H1 (cell line): ENCODE data around the gene PTPRT.

Source experiments
- ASH2L ChIP-seq: fragments of 200-600, 300-600 bp; sonication (generic); IDR thresholded peaks from one replicate; pipeline ENCODE4 v1.7.1; 2017; ENCODE audit warnings: low read length
- ATF2 ChIP-seq: IDR thresholded peaks from 2 replicates; pipeline ENCODE4 v1.6.1; 2012; ENCODE audit warnings: low read length, inconsistent platforms
- CEBPB ChIP-seq: IDR thresholded peaks from 2 replicates; pipeline ENCODE4 v1.6.1; 2012; ENCODE audit warnings: low read depth, low read length
- CTCF ChIP-seq, 3 experiments: IDR thresholded peaks; 1 replicate in 2 of 3; 2 replicates in 1 of 3; pipeline versions ENCODE4 v1.5.1 to v1.6.1; 2011; ENCODE audit warnings: low read length in 3 of 3, mild to moderate bottlenecking in 3 of 3, inconsistent platforms in 2 of 3, low read depth in 1 of 3, moderate library complexity in 1 of 3; ENCODE audit not compliant: insufficient read depth in 1 of 3; ENCODE audit errors: control extremely low read depth in 1 of 3
- EP300 ChIP-seq, 2 experiments: IDR thresholded peaks; 1 replicate in 1 of 2; 2 replicates in 1 of 2; pipeline ENCODE4 v1.6.1; 2011 to 2012; ENCODE audit warnings: low read depth in 2 of 2, low read length in 2 of 2, mild to moderate bottlenecking in 2 of 2, borderline replicate concordance in 1 of 2, inconsistent platforms in 1 of 2, moderate library complexity in 1 of 2
- GABPA ChIP-seq: IDR thresholded peaks from 2 replicates; pipeline ENCODE4 v1.6.1; 2011; ENCODE audit warnings: mild to moderate bottlenecking, low read length, moderate library complexity, borderline replicate concordance; ENCODE audit not compliant: insufficient read depth
- JUND ChIP-seq: IDR thresholded peaks from 2 replicates; pipeline ENCODE4 v1.6.1; 2011; ENCODE audit warnings: mild to moderate bottlenecking, improper control_type of control experiment, low read length
- MAFK ChIP-seq: IDR thresholded peaks from 2 replicates; pipeline ENCODE4 v1.6.1; 2012; ENCODE audit warnings: low read depth, mild to moderate bottlenecking, improper control_type of control experiment, low read length
- MAX ChIP-seq: IDR thresholded peaks from 2 replicates; pipeline ENCODE4 v1.6.1; 2012; ENCODE audit warnings: inconsistent platforms
- PHF8 ChIP-seq: fragments of 200-600 bp; sonication (generic); conservative IDR thresholded peaks from 2 replicates; pipeline ENCODE4 v1.7.1; 2012; ENCODE audit warnings: low read depth, mild to moderate bottlenecking, inconsistent platforms, low read length, moderate library complexity
- POLR2A ChIP-seq, 2 experiments: IDR thresholded peaks; 1 replicate in 1 of 2; 2 replicates in 1 of 2; pipeline ENCODE4 v1.6.1; 2011; ENCODE audit warnings: low read depth in 2 of 2, low read length in 2 of 2, mild to moderate bottlenecking in 2 of 2; ENCODE audit errors: control extremely low read depth in 1 of 2
- POLR2AphosphoS5 ChIP-seq: IDR thresholded peaks from 2 replicates; pipeline ENCODE4 v1.6.1; 2011; ENCODE audit warnings: low read depth, low read length
- SIRT6 ChIP-seq: IDR thresholded peaks from one replicate; pipeline ENCODE4 v1.7.1; 2012; ENCODE audit warnings: low read length, inconsistent platforms
- SP1 ChIP-seq: IDR thresholded peaks from 2 replicates; pipeline ENCODE4 v1.6.1; 2011; ENCODE audit warnings: low read depth, low read length

- no peak for TF ChIP-seq CTCF (IDR thresholded peaks at IDR 0.05; ENCODE audit: control extremely low read depth in 1 of 3, insufficient read depth in 1 of 3, low read depth in 1 of 3, low read length in 3 of 3)
- TF ChIP-seq POLR2A (IDR thresholded peaks at IDR 0.05; ENCODE audit: control extremely low read depth in 1 of 2, low read depth in 2 of 2, low read length in 2 of 2) = no peak
- TF ChIP-seq SIRT6 = no peak
- no peak for TF ChIP-seq PHF8
- TF ChIP-seq ATF2 = no peak
- no peak for TF ChIP-seq POLR2AphosphoS5
- no peak for TF ChIP-seq CEBPB
- no peak for TF ChIP-seq SP1
- no peak for TF ChIP-seq ASH2L
- no peak for TF ChIP-seq EP300 (IDR thresholded peaks at IDR 0.05; ENCODE audit: borderline replicate concordance in 1 of 2, low read depth in 2 of 2, low read length in 2 of 2)
- no peak for TF ChIP-seq MAX
- TF ChIP-seq GABPA = no peak
- TF ChIP-seq JUND = no peak
- TF ChIP-seq MAFK = no peak
These were observed 444.8 kb downstream of the PTPRT start for GRCh38 chr20:42744756-42745465.
